ENCODE data around the gene BASP1.

- no peak for TF ChIP-seq POLR2A (IDR thresholded peaks at IDR 0.05)
- no peak for TF ChIP-seq CTCF (IDR thresholded peaks at IDR 0.05)
Observed at GRCh38 chr5:17186256-17186655, 31.2 kb upstream of the BASP1 start.
